ENCODE measurements around the gene CCDC85C. TPM values are rescaled to one million over a fixed set of nuclear protein-coding genes. Genes with fewer than 3 reads are reported as not detected.
A peak's percentile ranks its signal among the peaks of the same experiment; 100 is the strongest.

CCDC85C gene
- polyA plus RNA-seq, 1 of the 3 experiments (the other 2 are of a cell fraction), result 9.6 TPM

GRCh38 chr14:99537399-99537798, 66.6 kb downstream of the CCDC85C start (continued):
- TF ChIP-seq FOXM1 (IDR thresholded peaks at IDR 0.05; ENCODE audit: low read depth) (no peak), POLR2AphosphoS5 (IDR thresholded peaks at IDR 0.05; ENCODE audit: low read depth, low read length) (no peak), YY1 (IDR thresholded peaks at IDR 0.05; ENCODE audit: low read depth) (no peak), MXI1 (IDR thresholded peaks at IDR 0.05; ENCODE audit: low read depth, low read length) (no peak), NFIC (IDR thresholded peaks at IDR 0.05; ENCODE audit: borderline replicate concordance) (0 out of 2 replicates have a peak, but pooled peaks have one; percentile 22), FOXJ3 (CRISPR knock-in tag; IDR thresholded peaks at IDR 0.05) (no peak)

GRCh38 chr14:99535908-99536778, 67.9 kb downstream of the CCDC85C start:
- CTCF ChIA-PET, result interaction anchor here (0.7 to 2.5 kb wide), 6 partner anchors 11 to 271 kb away, joined by 3 to 5 read pairs (median 4); no protein-coding TSS in a partner anchor
- H3K27ac ChIP-seq (ENCODE audit: low read depth in 2 of 2, low read length in 1 of 2), result peak overlapping the region; percentile 56 to 67; a peak in 2 of 4 replicates
- no peaks in the 10 kb centered on the region for H3K9me3 ChIP-seq

More at GRCh38 chr14:99535908-99536778, 67.9 kb downstream of the CCDC85C start:
- H3F3A ChIP-seq (replicated peaks; ENCODE audit: insufficient read depth), result peaks cover 4% of the 10 kb centered on the region
- H3K4me3 ChIP-seq (ENCODE audit: low read depth in 2 of 2, low read length in 1 of 2), result no peak overlapping the region
- peak overlapping the region; percentile 51; the same call in 1 of the 2 replicates for H3K9ac ChIP-seq
- no peak for TF ChIP-seq RAD21 (IDR thresholded peaks at IDR 0.05; ENCODE audit: low read length)
- no peak for TF ChIP-seq MAX (IDR thresholded peaks at IDR 0.05; ENCODE audit: low read depth)
- TF ChIP-seq RCOR1 (IDR thresholded peaks at IDR 0.05; ENCODE audit: low read length), result no peak
- TF ChIP-seq SIN3A (IDR thresholded peaks at IDR 0.05; ENCODE audit: borderline replicate concordance, low read depth, low read length), result no peak
- no peak for TF ChIP-seq IRF3 (IDR thresholded peaks at IDR 0.05; ENCODE audit: low read depth, low read length)
- no peak for TF ChIP-seq FOXM1 (IDR thresholded peaks at IDR 0.05; ENCODE audit: low read depth)
- TF ChIP-seq JUND (IDR thresholded peaks at IDR 0.05), result no peak
- no peak for TF ChIP-seq YY1 (IDR thresholded peaks at IDR 0.05; ENCODE audit: low read depth)
- TF ChIP-seq GABPA (IDR thresholded peaks at IDR 0.05; ENCODE audit: low read depth), result no peak
- POLR2A ChIA-PET, result interaction anchor here (2.3 kb wide), 1 partner anchor 12 kb away, joined by 6 read pairs; no protein-coding TSS in a partner anchor
- H3K36me3 ChIP-seq (replicated peaks in 1 of 2; ENCODE audit: control insufficient read depth in 1 of 2, insufficient read depth in 2 of 2, low read length in 1 of 2), result no peaks in the 10 kb centered on the region
- H2AFZ ChIP-seq (ENCODE audit: low read depth), result no peak overlapping the region
- H3K27me3 ChIP-seq (ENCODE audit: insufficient read depth), result no peaks in the 10 kb centered on the region
- H3K4me1 ChIP-seq (ENCODE audit: control insufficient read depth in 1 of 2, insufficient read depth in 2 of 2, low read depth in 1 of 2, low read length in 1 of 2), result peaks cover 34 to 57% of the 10 kb centered on the region in 2 experiments; a peak in 3 of 4 replicates
- DNase-seq, result no peak
- peaks cover 1% of the 10 kb centered on the region; the same call in 1 of the 2 replicates for H4K20me1 ChIP-seq (ENCODE audit: insufficient read depth)
- 97% methylated on average over 6 of the region's 24 CpGs for WGBS (ENCODE audit: low lambda C conversion rate)
- H3K9me2 ChIP-seq, result no peaks in the 10 kb centered on the region
- peak overlapping the region; percentile 69; the same call in 1 of the 2 replicates for H3K4me2 ChIP-seq
- H3K79me2 ChIP-seq (ENCODE audit: insufficient read depth), result peaks cover 84% of the 10 kb centered on the region
